Vagina (tissue), 2 donors: ENCODE data around the gene NUDT14.

Experiments used
- CTCF ChIP-seq, 3 experiments: fragments of 450-650 bp in 2 of 3; fragments of 200-600 bp in 1 of 3; sonication (generic) in 1 of 3; IDR thresholded peaks; one replicate each; pipeline ENCODE4 v1.5.1; 2017 to 2019; ENCODE audit warnings: antibody characterized with exemption in 3 of 3, mild to moderate bottlenecking in 2 of 3, moderate library complexity in 2 of 3
- POLR2A ChIP-seq, 2 donors: fragments of 450-650 bp; IDR thresholded peaks; one replicate each; pipeline ENCODE4 v1.6.1; 2017; ENCODE audit warnings: antibody characterized with exemption in 2 of 2, mild to moderate bottlenecking in 2 of 2, moderate library complexity in 2 of 2
- POLR2AphosphoS5 ChIP-seq, 2 donors: sonication (generic); formaldehyde crosslinking; IDR thresholded peaks; one replicate each; pipeline ENCODE4 v1.9.0; 2017; ENCODE audit warnings: antibody characterized with exemption in 2 of 2, mild to moderate bottlenecking in 2 of 2, low read depth in 1 of 2; ENCODE audit not compliant: insufficient read depth in 1 of 2

DNA sequence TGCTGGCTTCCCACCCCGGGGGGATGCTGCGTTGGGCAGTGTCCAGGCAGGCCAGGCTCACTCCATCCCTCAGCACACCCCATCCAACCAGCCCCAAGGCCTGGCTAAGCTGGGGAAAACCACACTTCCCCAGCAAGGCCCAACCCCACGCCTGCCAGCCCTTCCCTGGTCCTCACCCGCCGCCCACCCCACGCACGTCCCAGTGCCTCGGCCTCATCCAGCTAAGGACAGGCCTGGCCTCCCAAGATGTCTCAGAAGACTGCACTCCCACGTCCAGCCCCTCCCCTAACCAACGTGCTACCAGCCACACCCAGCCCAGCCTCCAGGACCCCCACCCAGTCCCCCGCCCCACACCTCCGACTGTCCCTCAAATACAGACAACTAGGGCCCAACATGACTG is 22.3 kb downstream of the NUDT14 start:
- TF ChIP-seq CTCF (IDR thresholded peaks at IDR 0.05) (no peak), POLR2A (IDR thresholded peaks at IDR 0.05) (no peak), POLR2AphosphoS5 (IDR thresholded peaks at IDR 0.05; ENCODE audit: insufficient read depth in 1 of 2, low read depth in 1 of 2) (no peak)
